Activated CD4-positive, alpha-beta T cell treated with anti-CD3 and anti-CD28 coated beads for 36 hours (primary cell): ENCODE data around the gene POLN. TPM values are rescaled to one million over a fixed set of nuclear protein-coding genes. Genes with fewer than 3 reads are reported as not detected.

Source experiments
- total RNA-seq, 2 experiments: library from RNA; stranded (reverse); gene quantifications; one replicate each; pipeline ENCODE4 v1.2.3, GENCODE V29; 2021

Gene POLN
- total RNA-seq, 2 experiments from 2014 or later: 2.3 to 3.2 TPM

Other genes starting within 250 kb of the POLN start
- gene NELFA, start 233.1 kb downstream of the POLN start, total RNA-seq: 10 to 100 TPM; 41.6 to 48.3 TPM
- under 1 TPM; 0.39 to 0.55 TPM for gene NAT8L, start 182.8 kb downstream of the POLN start, total RNA-seq
- 10 to 100 TPM; 14.6 to 18.6 TPM for gene HAUS3, start within 50 bp of the POLN start, total RNA-seq
- gene MXD4, start 20.0 kb upstream of the POLN start, total RNA-seq: 1 to 10 TPM; 1.6 to 2.3 TPM
- gene ZFYVE28, start 176.5 kb upstream of the POLN start, total RNA-seq: 1 to 10 TPM; 8.7 to 9.3 TPM
- under 1 TPM in 1 of 2 experiments, not detected in 1; 0.05 TPM for gene CFAP99, start 176.8 kb upstream of the POLN start, total RNA-seq
- gene RNF4, start 227.0 kb upstream of the POLN start, total RNA-seq: 10 to 100 TPM; 87.5 to 94.1 TPM